Ishikawa (cell line): ENCODE measurements around the gene TECPR2.

ENCODE experiments used
- CEBPB ChIP-seq: IDR thresholded peaks from 2 replicates; pipeline ENCODE4 v1.6.1; 2012
- CREB1 ChIP-seq: IDR thresholded peaks from 2 replicates; pipeline ENCODE4 v1.6.1; 2012; ENCODE audit warnings: low read depth
- EGR1 ChIP-seq: IDR thresholded peaks from 2 replicates; pipeline ENCODE4 v1.6.1; 2012
- EP300 ChIP-seq: IDR thresholded peaks from 2 replicates; pipeline ENCODE4 v1.6.1; 2012; ENCODE audit warnings: borderline replicate concordance
- FOXM1 ChIP-seq: IDR thresholded peaks from 2 replicates; pipeline ENCODE4 v1.6.1; 2012; ENCODE audit warnings: low read depth, borderline replicate concordance
- MAX ChIP-seq: IDR thresholded peaks from 2 replicates; pipeline ENCODE4 v1.6.1; 2012
- NFIC ChIP-seq: IDR thresholded peaks from 2 replicates; pipeline ENCODE4 v1.6.1; 2012
- RAD21 ChIP-seq: IDR thresholded peaks from 2 replicates; pipeline ENCODE4 v1.6.1; 2012; ENCODE audit warnings: low read depth
- REST ChIP-seq: IDR thresholded peaks from 2 replicates; pipeline ENCODE4 v1.6.1; 2012; ENCODE audit warnings: low read depth, mild to moderate bottlenecking
- TAF1 ChIP-seq: IDR thresholded peaks from 2 replicates; pipeline ENCODE4 v1.6.1; 2012; ENCODE audit warnings: low read depth, mild to moderate bottlenecking
- TCF12 ChIP-seq: IDR thresholded peaks from 2 replicates; pipeline ENCODE4 v1.6.1; 2012; ENCODE audit warnings: low read depth
- TEAD4 ChIP-seq: IDR thresholded peaks from 2 replicates; pipeline ENCODE4 v1.6.1; 2012
- USF1 ChIP-seq: IDR thresholded peaks from 2 replicates; pipeline ENCODE4 v1.6.1; 2012
- YY1 ChIP-seq: IDR thresholded peaks from 2 replicates; pipeline ENCODE4 v1.6.1; 2012; ENCODE audit warnings: low read depth
- ZBTB7A ChIP-seq: IDR thresholded peaks from 2 replicates; pipeline ENCODE4 v1.6.1; 2012; ENCODE audit warnings: low read depth

The TECPR2 gene

GRCh38 chr14:102525219-102525928, 162.6 kb downstream of the TECPR2 start:
- TF ChIP-seq USF1 = no peak
- TF ChIP-seq RAD21 = no peak
- TF ChIP-seq MAX = no peak
- TF ChIP-seq CREB1 = no peak
- TF ChIP-seq NFIC = no peak
- TF ChIP-seq EP300 = no peak
- TF ChIP-seq FOXM1 = no peak
- no peak for TF ChIP-seq EGR1
- TF ChIP-seq REST = no peak
- TF ChIP-seq ZBTB7A = no peak
- no peak for TF ChIP-seq CEBPB
- no peak for TF ChIP-seq TCF12
- TF ChIP-seq TEAD4 = no peak
- no peak for TF ChIP-seq YY1
- TF ChIP-seq TAF1 = no peak

GRCh38 chr14:102525929-102526497, 163.3 kb downstream of the TECPR2 start:
- no peak for TF ChIP-seq TAF1
- TF ChIP-seq FOXM1 = no peak
- no peak for TF ChIP-seq YY1
- TF ChIP-seq USF1 = no peak
- no peak for TF ChIP-seq EGR1
- TF ChIP-seq TEAD4 = no peak
- no peak for TF ChIP-seq NFIC
- TF ChIP-seq ZBTB7A = no peak
- TF ChIP-seq RAD21 = no peak
- TF ChIP-seq CEBPB = no peak
- TF ChIP-seq TCF12 = no peak
- TF ChIP-seq EP300 = no peak
- TF ChIP-seq MAX = no peak
- TF ChIP-seq CREB1 = no peak
- TF ChIP-seq REST = no peak

GRCh38 chr14:102528431-102529170, 165.9 kb downstream of the TECPR2 start:
- no peak for TF ChIP-seq YY1
- TF ChIP-seq EGR1 = no peak
- TF ChIP-seq EP300 = no peak
- TF ChIP-seq TCF12 = no peak
- no peak for TF ChIP-seq RAD21
- TF ChIP-seq MAX = no peak
- TF ChIP-seq CREB1 = no peak
- no peak for TF ChIP-seq REST
- no peak for TF ChIP-seq CEBPB
- TF ChIP-seq TEAD4 = no peak
- no peak for TF ChIP-seq NFIC
- no peak for TF ChIP-seq USF1
